ENCODE results near the gene CREBRF. TPM values are rescaled to one million over a fixed set of nuclear protein-coding genes. Genes with fewer than 3 reads are reported as not detected.

The CREBRF gene
- total RNA-seq, 2 experiments from 2014 or later = 92.7 to 99.6 TPM

DNA sequence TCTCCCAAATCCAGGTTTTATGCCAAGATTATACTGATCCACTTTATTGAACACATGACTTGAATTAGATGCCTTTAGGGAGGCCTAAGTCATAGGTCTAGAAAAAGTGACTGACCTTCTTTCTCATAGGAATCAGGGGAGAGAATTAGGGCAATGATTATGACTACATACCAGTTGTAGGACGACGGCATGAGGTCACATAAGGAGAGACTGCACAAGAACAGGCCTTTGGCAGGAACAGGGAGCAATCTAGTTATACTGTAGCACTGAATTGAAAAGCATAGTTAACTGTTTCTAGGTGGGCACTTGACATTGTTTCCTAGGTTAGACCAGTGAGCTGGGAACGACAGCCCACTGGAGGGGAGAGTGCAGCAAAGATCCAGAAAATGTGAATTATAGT is 22.7 kb downstream of the CREBRF start:
- Histone ChIP-seq H3K9me3 (ENCODE audit: control insufficient read depth in 1 of 2, insufficient read depth in 1 of 2, low read length in 2 of 2) (peaks cover 0 to 6% of the 10 kb centered on the region in 2 experiments), H3K4me1 (ENCODE audit: insufficient read depth, low read length) (no peaks in the 10 kb centered on the region), H3K4me3 (ENCODE audit: low read length) (no peak overlapping the region), H3K27ac (ENCODE audit: low read depth in 1 of 2, low read length in 2 of 2) (no peak overlapping the region), H3K27me3 (ENCODE audit: control insufficient read depth in 1 of 2, insufficient read depth in 2 of 2, low read length in 2 of 2) (no peaks in the 10 kb centered on the region), H3K36me3 (ENCODE audit: insufficient read depth, low read length) (peaks cover 32% of the 10 kb centered on the region)
- intact Hi-C loops (cut with DNase I, micrococcal nuclease) = no loop called here
- Mint-ChIP-seq H3K36me3 (ENCODE audit: low read depth) (peaks cover 59% of the 10 kb centered on the region), H3K9me3 (no peaks in the 10 kb centered on the region), H3K27me3 (no peaks in the 10 kb centered on the region), H3K4me1 (ENCODE audit: low read depth) (peaks cover 55% of the 10 kb centered on the region), H3K4me3 (no peak overlapping the region), H3K27ac (peak overlapping the region; percentile 25)
- TF ChIP-seq, protein P1, sequence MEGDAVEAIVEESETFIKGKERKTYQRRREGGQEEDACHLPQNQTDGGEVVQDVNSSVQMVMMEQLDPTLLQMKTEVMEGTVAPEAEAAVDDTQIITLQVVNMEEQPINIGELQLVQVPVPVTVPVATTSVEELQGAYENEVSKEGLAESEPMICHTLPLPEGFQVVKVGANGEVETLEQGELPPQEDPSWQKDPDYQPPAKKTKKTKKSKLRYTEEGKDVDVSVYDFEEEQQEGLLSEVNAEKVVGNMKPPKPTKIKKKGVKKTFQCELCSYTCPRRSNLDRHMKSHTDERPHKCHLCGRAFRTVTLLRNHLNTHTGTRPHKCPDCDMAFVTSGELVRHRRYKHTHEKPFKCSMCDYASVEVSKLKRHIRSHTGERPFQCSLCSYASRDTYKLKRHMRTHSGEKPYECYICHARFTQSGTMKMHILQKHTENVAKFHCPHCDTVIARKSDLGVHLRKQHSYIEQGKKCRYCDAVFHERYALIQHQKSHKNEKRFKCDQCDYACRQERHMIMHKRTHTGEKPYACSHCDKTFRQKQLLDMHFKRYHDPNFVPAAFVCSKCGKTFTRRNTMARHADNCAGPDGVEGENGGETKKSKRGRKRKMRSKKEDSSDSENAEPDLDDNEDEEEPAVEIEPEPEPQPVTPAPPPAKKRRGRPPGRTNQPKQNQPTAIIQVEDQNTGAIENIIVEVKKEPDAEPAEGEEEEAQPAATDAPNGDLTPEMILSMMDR (IDR thresholded peaks at IDR 0.05) = no peak
- ATAC-seq (ENCODE audit: poor library complexity) (no peak), DNase-seq (no peak)
- POLR2A ChIA-PET = no interaction called here
- CTCF ChIA-PET = no interaction called here

DNA sequence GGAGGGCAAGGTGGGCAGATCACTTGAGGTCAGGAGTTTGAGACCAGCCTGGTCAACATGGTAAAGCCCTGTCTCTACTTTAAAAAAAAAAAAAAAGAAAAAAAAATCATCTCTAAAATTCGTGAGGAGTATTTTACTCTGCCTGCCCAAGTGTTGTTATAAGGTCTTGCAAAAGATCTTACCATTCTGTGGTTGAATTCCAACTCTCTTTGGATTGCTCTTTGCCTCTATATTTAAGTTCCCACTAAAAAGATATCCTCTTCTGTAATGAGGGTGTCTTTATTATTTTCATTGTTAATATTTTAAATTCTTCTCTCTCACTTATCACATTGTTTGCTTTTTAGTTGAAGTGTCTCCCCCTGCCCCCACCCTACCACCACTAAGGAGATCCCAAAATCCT is 33.4 kb downstream of the CREBRF start:
- no peak overlapping the region for H3K27ac ChIP-seq (ENCODE audit: low read depth in 1 of 2, low read length in 2 of 2)
- Mint-ChIP-seq H3K4me3 (no peak overlapping the region), H3K27ac (peak overlapping the region; percentile 1), H3K4me1 (ENCODE audit: low read depth) (peaks cover 29% of the 10 kb centered on the region), H3K27me3 (no peaks in the 10 kb centered on the region), H3K9me3 (no peaks in the 10 kb centered on the region), H3K36me3 (ENCODE audit: low read depth) (peaks cover 69% of the 10 kb centered on the region)
- TF ChIP-seq, protein P1 (IDR thresholded peaks at IDR 0.05) = no peak
- no peak for ATAC-seq (ENCODE audit: poor library complexity)
- peaks cover 51% of the 10 kb centered on the region for H3K36me3 ChIP-seq (ENCODE audit: insufficient read depth, low read length)
- H3K9me3 ChIP-seq (ENCODE audit: control insufficient read depth in 1 of 2, insufficient read depth in 1 of 2, low read length in 2 of 2) = no peaks in the 10 kb centered on the region
- no peak overlapping the region for H3K4me3 ChIP-seq (ENCODE audit: low read length)
- no peak for DNase-seq
- intact Hi-C loops (cut with DNase I, micrococcal nuclease) = no loop called here
- no peaks in the 10 kb centered on the region for H3K4me1 ChIP-seq (ENCODE audit: insufficient read depth, low read length)
- H3K27me3 ChIP-seq (ENCODE audit: control insufficient read depth in 1 of 2, insufficient read depth in 2 of 2, low read length in 2 of 2) = no peaks in the 10 kb centered on the region
- ChIA-PET CTCF (no interaction called here), POLR2A (no interaction called here)

DNA sequence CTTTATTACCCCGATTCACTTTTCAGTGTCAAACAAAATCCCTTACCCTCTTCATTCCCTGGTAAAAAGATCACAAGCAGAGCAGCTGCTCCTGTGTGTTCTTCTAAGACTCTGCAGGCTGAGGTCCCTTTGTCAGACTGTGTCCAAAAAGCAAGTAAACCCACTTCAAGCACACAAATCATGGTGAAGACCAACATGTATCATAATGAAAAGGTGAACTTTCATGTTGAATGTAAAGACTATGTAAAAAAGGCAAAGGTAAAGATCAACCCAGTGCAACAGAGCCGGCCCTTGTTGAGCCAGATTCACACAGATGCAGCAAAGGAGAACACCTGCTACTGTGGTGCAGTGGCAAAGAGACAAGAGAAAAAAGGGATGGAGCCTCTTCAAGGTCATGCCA is 34.5 kb downstream of the CREBRF start:
- Mint-ChIP-seq H3K27ac (peak overlapping the region; percentile 1), H3K9me3 (no peaks in the 10 kb centered on the region), H3K27me3 (no peaks in the 10 kb centered on the region), H3K36me3 (ENCODE audit: low read depth) (peaks cover 66% of the 10 kb centered on the region), H3K4me3 (no peak overlapping the region), H3K4me1 (ENCODE audit: low read depth) (peaks cover 34% of the 10 kb centered on the region)
- ATAC-seq (ENCODE audit: poor library complexity) = no peak
- H3K27ac ChIP-seq (ENCODE audit: low read depth in 1 of 2, low read length in 2 of 2) = no peak overlapping the region
- intact Hi-C loops (cut with DNase I, micrococcal nuclease) = loop anchor here in 1 of 2 experiments (5.0 kb wide), 1 partner anchor 33 kb away; the partner anchor contains the start of gene CREBRF
- H3K4me1 ChIP-seq (ENCODE audit: insufficient read depth, low read length) = no peaks in the 10 kb centered on the region
- CTCF ChIA-PET = interaction anchor here (0.9 kb wide), 1 partner anchor 93 kb away, joined by 3 read pairs; no protein-coding TSS in a partner anchor
- TF ChIP-seq, protein P1 (IDR thresholded peaks at IDR 0.05) = no peak
- peaks cover 47% of the 10 kb centered on the region for H3K36me3 ChIP-seq (ENCODE audit: insufficient read depth, low read length)
- POLR2A ChIA-PET = no interaction called here
- no peak overlapping the region for H3K4me3 ChIP-seq (ENCODE audit: low read length)
- H3K9me3 ChIP-seq (ENCODE audit: control insufficient read depth in 1 of 2, insufficient read depth in 1 of 2, low read length in 2 of 2) = no peaks in the 10 kb centered on the region
- H3K27me3 ChIP-seq (ENCODE audit: control insufficient read depth in 1 of 2, insufficient read depth in 2 of 2, low read length in 2 of 2) = no peaks in the 10 kb centered on the region
- DNase-seq = no peak

Measured in CD4-positive, alpha-beta T cell (primary cell).